ENCODE measurements around the gene TIMELESS.

GRCh38 chr12:56490360-56490759, 41.1 kb upstream of the TIMELESS start:
- TF ChIP-seq OSR2 (tag by site-specific recombination; IDR thresholded peaks at IDR 0.05) = no peak
- no peak for TF ChIP-seq KLF1 (tag by site-specific recombination; IDR thresholded peaks at IDR 0.05)
- TF ChIP-seq CTCF (tag by site-specific recombination; IDR thresholded peaks at IDR 0.05) = no peak
- no peak for TF ChIP-seq ZNF610 (tag by site-specific recombination; IDR thresholded peaks at IDR 0.05; ENCODE audit: borderline replicate concordance)
- no peak for TF ChIP-seq ZSCAN18 (tag by site-specific recombination; IDR thresholded peaks at IDR 0.05)
- no peak for TF ChIP-seq ZNF670 (tag by site-specific recombination; IDR thresholded peaks at IDR 0.05; ENCODE audit: low read depth)
- TF ChIP-seq ZNF24 (tag by site-specific recombination; IDR thresholded peaks at IDR 0.05) = no peak
- TF ChIP-seq ZNF416 (tag by site-specific recombination; IDR thresholded peaks at IDR 0.05) = no peak
